GM12874 (cell line): ENCODE measurements around the gene S100A12.

Source experiments
- CTCF ChIP-seq: IDR thresholded peaks from 2 replicates; pipeline ENCODE4 v1.5.1; 2011; ENCODE audit warnings: low read depth, mild to moderate bottlenecking, control low read depth, low read length, moderate library complexity; ENCODE audit not compliant: insufficient read depth

Gene S100A12

GRCh38 chr1:153360592-153361479, 14.6 kb downstream of the S100A12 start:
- TF ChIP-seq CTCF, result no peak

GRCh38 chr1:153360190-153360589, 15.2 kb downstream of the S100A12 start:
- no peak for TF ChIP-seq CTCF

- no peak for TF ChIP-seq CTCF
Observed at GRCh38 chr1:153359241-153359640, 16.2 kb downstream of the S100A12 start.

- TF ChIP-seq CTCF, result no peak
Observed at GRCh38 chr1:153358691-153358975, 16.8 kb downstream of the S100A12 start.

GRCh38 chr1:153357853-153358690, 17.3 kb downstream of the S100A12 start, which contains the start of gene S100A9:
Gene S100A9 (plus strand): TSS chr1:153357854. CDS start chr1:153358284, 430 bp downstream.
- no peak for TF ChIP-seq CTCF

- TF ChIP-seq CTCF, result no peak
Observed at GRCh38 chr1:153357076-153357852, 18.2 kb downstream of the S100A12 start.
